WTC11 (cell line): ENCODE data around the gene ARHGAP40. TPM values are rescaled to one million over a fixed set of nuclear protein-coding genes. Genes with fewer than 3 reads are reported as not detected.

Experiments
- ATAC-seq: fragments of 200-7000 bp; cut with Tn5 transposase; 2 replicates; pipeline ENCODE4 v1.10.0; 2021; ENCODE audit warnings: mild to moderate bottlenecking, moderate library complexity
- CTCF ChIA-PET: fragments of 300-600 bp; sonication (Branson Sonifier 250); formaldehyde crosslinking; loops from one replicate; lab custom pipeline; 2021; ENCODE audit warnings: antibody characterized with exemption; lab: Charles Lee
- POLR2A ChIA-PET: fragments of 350-600 bp; sonication (Branson Sonifier 250); formaldehyde crosslinking; loops from one replicate; lab custom pipeline; 2021; ENCODE audit warnings: antibody characterized with exemption; lab: Charles Lee
- DNase-seq: peaks from one replicate; pipeline ENCODE4 v3.0.0; 2021; ENCODE audit warnings: low spot score
- H3K27ac Mint-ChIP-seq: 2 replicates; pipeline ENCODE4 v1.8.0; 2021; ENCODE audit warnings: mixed read lengths
- H3K27me3 Mint-ChIP-seq: 2 replicates; pipeline ENCODE4 v1.8.0; 2021; ENCODE audit warnings: low read depth, mild to moderate bottlenecking, moderate library complexity, mixed read lengths
- H3K36me3 Mint-ChIP-seq: 2 replicates; pipeline ENCODE4 v1.8.0; 2021; ENCODE audit warnings: mixed read lengths
- H3K4me1 Mint-ChIP-seq: 2 replicates; pipeline ENCODE4 v1.8.0; 2022; ENCODE audit warnings: mixed read lengths
- H3K4me3 Mint-ChIP-seq: 2 replicates; pipeline ENCODE4 v1.8.0; 2021; ENCODE audit warnings: mild to moderate bottlenecking, moderate library complexity, mixed read lengths
- H3K9me3 Mint-ChIP-seq: 2 replicates; pipeline ENCODE4 v1.8.0; 2021; ENCODE audit warnings: mixed read lengths
- AFF4 ChIP-seq: sonication (generic); formaldehyde crosslinking; IDR thresholded peaks from 2 replicates; pipeline ENCODE4 v1.8.1; 2023; ENCODE audit warnings: mild to moderate bottlenecking, missing genetic modification reagents, borderline replicate concordance
- ERG ChIP-seq: fragments of 250-450 bp; sonication (Bioruptor Pico); IDR thresholded peaks from 2 replicates; pipeline ENCODE4 v1.8.0; 2021; ENCODE audit warnings: mild to moderate bottlenecking
- IRF2 ChIP-seq: sonication (generic); formaldehyde crosslinking; IDR thresholded peaks from 2 replicates; pipeline ENCODE4 v1.8.0; 2022; ENCODE audit warnings: low read depth, missing genetic modification reagents, borderline replicate concordance
- JUN ChIP-seq: sonication (generic); formaldehyde crosslinking; IDR thresholded peaks from 2 replicates; pipeline ENCODE4 v1.8.0; 2023; ENCODE audit warnings: mild to moderate bottlenecking, missing genetic modification reagents
- KAT7 ChIP-seq: sonication (generic); formaldehyde crosslinking; IDR thresholded peaks from 2 replicates; pipeline ENCODE4 v1.8.1; 2023; ENCODE audit warnings: missing genetic modification reagents, mild to moderate bottlenecking, borderline replicate concordance
- NFYB ChIP-seq: sonication (generic); formaldehyde crosslinking; conservative IDR thresholded peaks from 2 replicates; pipeline ENCODE4 v1.8.0; 2022; ENCODE audit warnings: low read depth, missing genetic modification reagents
- SMAD4 ChIP-seq: sonication (generic); formaldehyde crosslinking; IDR thresholded peaks from 2 replicates; pipeline ENCODE4 v1.8.0; 2022; ENCODE audit warnings: mild to moderate bottlenecking, missing genetic modification reagents
- SP1 ChIP-seq: sonication (generic); formaldehyde crosslinking; conservative IDR thresholded peaks from 2 replicates; pipeline ENCODE4 v1.8.1; 2022; ENCODE audit warnings: missing genetic modification reagents
- TEAD4 ChIP-seq: sonication (generic); formaldehyde crosslinking; IDR thresholded peaks from 2 replicates; pipeline ENCODE4 v1.8.0; 2022; ENCODE audit warnings: mild to moderate bottlenecking, missing genetic modification reagents
- ZNF232 ChIP-seq: sonication (generic); formaldehyde crosslinking; IDR thresholded peaks from 2 replicates; pipeline ENCODE4 v1.8.0; 2022; ENCODE audit warnings: mild to moderate bottlenecking, missing genetic modification reagents
- ZNF263 ChIP-seq: sonication (generic); formaldehyde crosslinking; IDR thresholded peaks from 2 replicates; pipeline ENCODE4 v1.8.1; 2022; ENCODE audit warnings: low read depth, mild to moderate bottlenecking, moderate library complexity, missing genetic modification reagents
- ZNF317 ChIP-seq: sonication (generic); formaldehyde crosslinking; IDR thresholded peaks from 2 replicates; pipeline ENCODE4 v1.8.1; 2023; ENCODE audit warnings: low read depth, mild to moderate bottlenecking, moderate library complexity, missing genetic modification reagents, borderline replicate concordance
- ZNF416 ChIP-seq: fragments of 250-450 bp; sonication (Bioruptor Pico); IDR thresholded peaks from 2 replicates; pipeline ENCODE4 v1.9.0; 2021; ENCODE audit warnings: mild to moderate bottlenecking, inconsistent platforms
- total RNA-seq: library from RNA; stranded (reverse); gene quantifications from 3 replicates; pipeline ENCODE4 v1.2.3, GENCODE V29; 2021
- TF ChIP-seq, protein P1 (sequence below): sonication (generic); formaldehyde crosslinking; IDR thresholded peaks from 2 replicates; pipeline ENCODE4 v1.8.1; 2023; ENCODE audit warnings: mild to moderate bottlenecking, missing genetic modification reagents, moderate library complexity
- TF ChIP-seq, protein P2 (sequence below): sonication (generic); formaldehyde crosslinking; conservative IDR thresholded peaks from 2 replicates; pipeline ENCODE4 v1.8.1; 2022; ENCODE audit warnings: mild to moderate bottlenecking, missing genetic modification reagents
- TF ChIP-seq, protein P3 (sequence below): sonication (generic); formaldehyde crosslinking; IDR thresholded peaks from 2 replicates; pipeline ENCODE4 v1.8.1; 2022; ENCODE audit warnings: low read depth, mild to moderate bottlenecking, moderate library complexity, missing genetic modification reagents, borderline replicate concordance
- TF ChIP-seq, protein P4 (sequence below): sonication (generic); formaldehyde crosslinking; IDR thresholded peaks from 2 replicates; pipeline ENCODE4 v1.8.1; 2023; ENCODE audit warnings: mild to moderate bottlenecking, moderate library complexity, missing genetic modification reagents

Gene ARHGAP40
- total RNA-seq, 1 experiment from 2014 or later, result 0.72 TPM

DNA sequence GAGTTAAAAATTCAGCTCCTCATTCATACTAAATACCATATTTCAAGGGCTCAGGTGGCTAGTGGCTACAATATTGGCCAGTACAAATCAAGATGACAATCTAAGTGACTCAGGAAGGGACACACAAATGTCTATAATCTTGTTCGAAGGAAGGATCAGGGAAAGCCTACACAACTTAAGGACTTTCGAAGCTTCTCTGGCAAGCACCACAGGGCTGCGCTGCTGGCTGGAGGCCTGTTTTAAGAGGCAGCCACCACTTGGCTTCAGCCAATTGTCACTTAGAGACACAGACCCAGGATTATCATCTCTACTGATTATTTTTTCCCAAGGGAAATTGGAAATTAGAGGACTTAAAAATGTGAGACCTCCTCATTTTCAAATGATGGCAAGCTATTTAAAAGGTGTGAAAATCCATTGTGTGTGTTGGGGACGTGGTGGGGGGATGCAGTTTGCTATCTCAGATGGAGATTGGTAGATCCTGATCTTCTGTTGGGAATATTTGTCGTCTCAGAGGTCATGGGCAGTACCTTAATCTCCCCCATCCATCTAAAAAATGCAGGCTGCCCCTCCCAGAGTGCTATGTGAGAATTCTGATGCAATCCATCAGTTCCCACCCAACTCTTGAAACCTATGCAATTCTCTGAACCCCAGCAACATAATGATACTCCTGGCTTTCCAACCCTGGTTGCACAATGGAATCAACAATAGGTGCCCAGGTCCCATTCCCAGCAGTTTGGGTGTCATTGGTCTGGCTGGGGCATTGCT, 11.3 kb downstream of the ARHGAP40 start:
- Mint-ChIP-seq H3K4me1 (peaks cover 20% of the 10 kb centered on the region), H3K36me3 (no peaks in the 10 kb centered on the region), H3K27ac (no peak overlapping the region), H3K27me3 (peaks cover 4% of the 10 kb centered on the region; the same call in 1 of the 2 replicates), H3K4me3 (no peak overlapping the region), H3K9me3 (no peaks in the 10 kb centered on the region)
- CTCF ChIA-PET, result interaction anchor here (0.6 to 1.3 kb wide), 2 partner anchors 16 to 45 kb away, joined by 3 to 5 read pairs; no protein-coding TSS in a partner anchor
- POLR2A ChIA-PET, result no interaction called here
- no peak for ATAC-seq
- no peak for DNase-seq
- TF ChIP-seq ZNF416 (CRISPR knock-in tag), result no peak
- no peak for TF ChIP-seq TEAD4
- no peak for TF ChIP-seq ZNF263 (CRISPR knock-in tag)
- TF ChIP-seq, protein P1, sequence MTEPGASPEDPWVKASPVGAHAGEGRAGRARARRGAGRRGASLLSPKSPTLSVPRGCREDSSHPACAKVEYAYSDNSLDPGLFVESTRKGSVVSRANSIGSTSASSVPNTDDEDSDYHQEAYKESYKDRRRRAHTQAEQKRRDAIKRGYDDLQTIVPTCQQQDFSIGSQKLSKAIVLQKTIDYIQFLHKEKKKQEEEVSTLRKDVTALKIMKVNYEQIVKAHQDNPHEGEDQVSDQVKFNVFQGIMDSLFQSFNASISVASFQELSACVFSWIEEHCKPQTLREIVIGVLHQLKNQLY (CRISPR knock-in tag), result no peak
- no peak for TF ChIP-seq NFYB
- TF ChIP-seq, protein P2, sequence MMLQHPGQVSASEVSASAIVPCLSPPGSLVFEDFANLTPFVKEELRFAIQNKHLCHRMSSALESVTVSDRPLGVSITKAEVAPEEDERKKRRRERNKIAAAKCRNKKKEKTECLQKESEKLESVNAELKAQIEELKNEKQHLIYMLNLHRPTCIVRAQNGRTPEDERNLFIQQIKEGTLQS, result no peak
- no peak for TF ChIP-seq AFF4 (CRISPR knock-in tag)
- no peak for TF ChIP-seq SMAD4
- no peak for TF ChIP-seq KAT7 (CRISPR knock-in tag)
- no peak for TF ChIP-seq ERG
- no peak for TF ChIP-seq ZNF317 (CRISPR knock-in tag)
- TF ChIP-seq, protein P3, sequence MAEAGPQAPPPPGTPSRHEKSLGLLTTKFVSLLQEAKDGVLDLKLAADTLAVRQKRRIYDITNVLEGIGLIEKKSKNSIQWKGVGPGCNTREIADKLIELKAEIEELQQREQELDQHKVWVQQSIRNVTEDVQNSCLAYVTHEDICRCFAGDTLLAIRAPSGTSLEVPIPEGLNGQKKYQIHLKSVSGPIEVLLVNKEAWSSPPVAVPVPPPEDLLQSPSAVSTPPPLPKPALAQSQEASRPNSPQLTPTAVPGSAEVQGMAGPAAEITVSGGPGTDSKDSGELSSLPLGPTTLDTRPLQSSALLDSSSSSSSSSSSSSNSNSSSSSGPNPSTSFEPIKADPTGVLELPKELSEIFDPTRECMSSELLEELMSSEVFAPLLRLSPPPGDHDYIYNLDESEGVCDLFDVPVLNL, result no peak
- no peak for TF ChIP-seq JUN
- TF ChIP-seq, protein P4, sequence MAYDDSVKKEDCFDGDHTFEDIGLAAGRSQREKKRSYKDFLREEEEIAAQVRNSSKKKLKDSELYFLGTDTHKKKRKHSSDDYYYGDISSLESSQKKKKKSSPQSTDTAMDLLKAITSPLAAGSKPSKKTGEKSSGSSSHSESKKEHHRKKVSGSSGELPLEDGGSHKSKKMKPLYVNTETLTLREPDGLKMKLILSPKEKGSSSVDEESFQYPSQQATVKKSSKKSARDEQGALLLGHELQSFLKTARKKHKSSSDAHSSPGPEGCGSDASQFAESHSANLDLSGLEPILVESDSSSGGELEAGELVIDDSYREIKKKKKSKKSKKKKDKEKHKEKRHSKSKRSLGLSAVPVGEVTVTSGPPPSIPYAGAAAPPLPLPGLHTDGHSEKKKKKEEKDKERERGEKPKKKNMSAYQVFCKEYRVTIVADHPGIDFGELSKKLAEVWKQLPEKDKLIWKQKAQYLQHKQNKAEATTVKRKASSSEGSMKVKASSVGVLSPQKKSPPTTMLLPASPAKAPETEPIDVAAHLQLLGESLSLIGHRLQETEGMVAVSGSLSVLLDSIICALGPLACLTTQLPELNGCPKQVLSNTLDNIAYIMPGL, result no peak
- no peak for TF ChIP-seq ZNF232 (CRISPR knock-in tag)
- no peak for TF ChIP-seq SP1 (CRISPR knock-in tag)
- TF ChIP-seq IRF2 (CRISPR knock-in tag), result no peak
